Tibial artery (tissue), 4 donors: ENCODE measurements around the gene CPSF2.
A peak's percentile ranks its signal among the peaks of the same experiment; 100 is the strongest.

ENCODE experiments used
- DNase-seq, 2 donors: peaks; one replicate each; pipeline ENCODE4 v3.0.0-alpha.2; 2019
- H3K27ac ChIP-seq, 2 donors: fragments of 200-600 bp; sonication (generic) in 1 of 2; 1 replicate in 1 of 2; 2 replicates in 1 of 2; pipeline ENCODE4 v1.5.1; 2018 to 2019; ENCODE audit warnings: mild to moderate bottlenecking in 1 of 2
- H3K27me3 ChIP-seq, 2 donors: fragments of 200-600 bp; sonication (generic) in 1 of 2; one replicate each; pipeline versions ENCODE4 v1.5.1 to v1.6.0; 2016 to 2019
- H3K36me3 ChIP-seq, 3 donors: fragments of 200-600 bp; sonication (generic) in 2 of 3; one replicate each; pipeline ENCODE4 v1.5.1; 2016 to 2019; ENCODE audit warnings: mild to moderate bottlenecking in 2 of 3
- H3K4me1 ChIP-seq, 4 donors: fragments of 200-600 bp; sonication (generic) in 2 of 4; 1 replicate in 3 of 4; 2 replicates in 1 of 4; pipeline ENCODE4 v1.5.1; 2016 to 2019
- H3K4me3 ChIP-seq, 2 donors: fragments of 200-600 bp; sonication (generic) in 1 of 2; 1 replicate in 1 of 2; 2 replicates in 1 of 2; pipeline ENCODE4 v1.5.1; 2018 to 2019; ENCODE audit warnings: mild to moderate bottlenecking in 2 of 2
- H3K9me3 ChIP-seq, 3 donors: fragments of 200-600 bp; sonication (generic) in 1 of 3; one replicate each; pipeline ENCODE4 v1.5.1; 2016 to 2019
- CTCF ChIP-seq, 2 experiments: fragments of 200-600 bp in 1 of 2; fragments of 450-650 bp in 1 of 2; IDR thresholded peaks; one replicate each; pipeline ENCODE4 v1.5.1; 2017 to 2019; ENCODE audit warnings: antibody characterized with exemption in 2 of 2, mild to moderate bottlenecking in 1 of 2, moderate library complexity in 1 of 2
- intact Hi-C: fragments of 100-400 bp; cut with DNase I; formaldehyde crosslinking; loops from one replicate; pipeline ENCODE4 v1.15.0; 2023; ENCODE audit warnings: low total_unique reads

The CPSF2 gene

GRCh38 chr14:92154283-92154942 lies 32.6 kb downstream of the CPSF2 start:
- Histone ChIP-seq H3K36me3 (peaks cover 42 to 55% (median 47%) of the 10 kb centered on the region in 3 donors), H3K4me3 (no peak overlapping the region), H3K27me3 (no peaks in the 10 kb centered on the region), H3K9me3 (no peaks in the 10 kb centered on the region), H3K27ac (peak overlapping the region in 1 of 2 donors; percentile 25), H3K4me1 (peaks cover 0 to 11% (median 3%) of the 10 kb centered on the region in 4 donors)
- DNase-seq: no peak
- intact Hi-C loops: no loop called here
- TF ChIP-seq CTCF (IDR thresholded peaks at IDR 0.05): no peak

- no peaks in the 10 kb centered on the region for H3K27me3 ChIP-seq
- no peaks in the 10 kb centered on the region for H3K4me1 ChIP-seq
- H3K4me3 ChIP-seq: no peak overlapping the region
- H3K9me3 ChIP-seq: no peaks in the 10 kb centered on the region
- H3K27ac ChIP-seq: no peak overlapping the region
- no peak for TF ChIP-seq CTCF (IDR thresholded peaks at IDR 0.05)
- intact Hi-C loops: no loop called here
- H3K36me3 ChIP-seq: peaks cover 72 to 97% (median 81%) of the 10 kb centered on the region in 3 donors
- peak in 1 of 2 donors; percentile 29 for DNase-seq
These were observed 38.9 kb downstream of the CPSF2 start for GRCh38 chr14:92160619-92161018.

- Histone ChIP-seq H3K4me1 (no peaks in the 10 kb centered on the region), H3K36me3 (peaks cover 63 to 95% (median 80%) of the 10 kb centered on the region in 3 donors), H3K27me3 (no peaks in the 10 kb centered on the region), H3K27ac (no peak overlapping the region), H3K4me3 (no peak overlapping the region), H3K9me3 (no peaks in the 10 kb centered on the region)
- DNase-seq: no peak
- intact Hi-C loops: no loop called here
- TF ChIP-seq CTCF (IDR thresholded peaks at IDR 0.05): no peak
These were observed 39.8 kb downstream of the CPSF2 start for GRCh38 chr14:92161521-92161920.

- H3K27me3 ChIP-seq: no peaks in the 10 kb centered on the region
- intact Hi-C loops: no loop called here
- TF ChIP-seq CTCF (IDR thresholded peaks at IDR 0.05): no peak
- DNase-seq: no peak
- no peak overlapping the region for H3K4me3 ChIP-seq
- H3K4me1 ChIP-seq: no peaks in the 10 kb centered on the region
- peaks cover 43 to 73% (median 61%) of the 10 kb centered on the region in 3 donors for H3K36me3 ChIP-seq
- no peaks in the 10 kb centered on the region for H3K9me3 ChIP-seq
- H3K27ac ChIP-seq: no peak overlapping the region
These were observed 43.2 kb downstream of the CPSF2 start for GRCh38 chr14:92164958-92165357.

- peaks cover 0 to 5% (median 0%) of the 10 kb centered on the region in 3 donors for H3K36me3 ChIP-seq
- no peaks in the 10 kb centered on the region for H3K4me1 ChIP-seq
- H3K27me3 ChIP-seq: no peaks in the 10 kb centered on the region
- no peak overlapping the region for H3K4me3 ChIP-seq
- DNase-seq: no peak
- no peak for TF ChIP-seq CTCF (IDR thresholded peaks at IDR 0.05)
- intact Hi-C loops: no loop called here
- no peak overlapping the region for H3K27ac ChIP-seq
- H3K9me3 ChIP-seq: no peaks in the 10 kb centered on the region
These were observed 51.9 kb downstream of the CPSF2 start for GRCh38 chr14:92173668-92174067.
